ENCODE data around the gene JMJD8.

JMJD8 gene

GRCh38 chr16:718922-719321, 34.8 kb upstream of the JMJD8 start:
- Histone ChIP-seq H3K4me1 (peaks cover 22% of the 10 kb centered on the region), H3K9me3 (no peaks in the 10 kb centered on the region), H3K27me3 (no peaks in the 10 kb centered on the region), H3K36me3 (peaks cover 23% of the 10 kb centered on the region), H3K4me3 (ENCODE audit: low read depth, low read length) (no peak overlapping the region)
- no peak for DNase-seq
- no peak for TF ChIP-seq CTCF (IDR thresholded peaks at IDR 0.05; ENCODE audit: low read depth, low read length)

GRCh38 chr16:718389-718788, 34.3 kb upstream of the JMJD8 start:
- no peak for DNase-seq
- Histone ChIP-seq H3K4me1 (peaks cover 22% of the 10 kb centered on the region), H3K9me3 (no peaks in the 10 kb centered on the region), H3K4me3 (ENCODE audit: low read depth, low read length) (no peak overlapping the region), H3K36me3 (peaks cover 21% of the 10 kb centered on the region), H3K27me3 (no peaks in the 10 kb centered on the region)
- TF ChIP-seq CTCF (IDR thresholded peaks at IDR 0.05; ENCODE audit: low read depth, low read length): no peak

- no peaks in the 10 kb centered on the region for H3K9me3 ChIP-seq
- DNase-seq: no peak
Measured at GRCh38 chr16:717450-718245, 33.5 kb upstream of the JMJD8 start.

GRCh38 chr16:716768-717325, 32.7 kb upstream of the JMJD8 start:
- TF ChIP-seq CTCF (IDR thresholded peaks at IDR 0.05; ENCODE audit: low read depth, low read length): no peak
- Histone ChIP-seq H3K4me1 (peaks cover 21% of the 10 kb centered on the region), H3K27me3 (no peaks in the 10 kb centered on the region), H3K36me3 (peaks cover 9% of the 10 kb centered on the region), H3K4me3 (ENCODE audit: low read depth, low read length) (peak overlapping the region; percentile 60), H3K9me3 (no peaks in the 10 kb centered on the region)
- no peak for DNase-seq

More at GRCh38 chr16:717450-718245, 33.5 kb upstream of the JMJD8 start:
- no peaks in the 10 kb centered on the region for H3K27me3 ChIP-seq
- H3K4me1 ChIP-seq: peaks cover 22% of the 10 kb centered on the region
- TF ChIP-seq CTCF (IDR thresholded peaks at IDR 0.05; ENCODE audit: low read depth, low read length): no peak
- H3K4me3 ChIP-seq (ENCODE audit: low read depth, low read length): no peak overlapping the region
- H3K36me3 ChIP-seq: peaks cover 13% of the 10 kb centered on the region

- peaks cover 22% of the 10 kb centered on the region for H3K4me1 ChIP-seq
- DNase-seq: peak; percentile 70
- H3K36me3 ChIP-seq: peaks cover 5% of the 10 kb centered on the region
- no peak for TF ChIP-seq CTCF (IDR thresholded peaks at IDR 0.05; ENCODE audit: low read depth, low read length)
- no peaks in the 10 kb centered on the region for H3K9me3 ChIP-seq
- peak overlapping the region; percentile 60 for H3K4me3 ChIP-seq (ENCODE audit: low read depth, low read length)
- no peaks in the 10 kb centered on the region for H3K27me3 ChIP-seq
Measured at GRCh38 chr16:716200-716568, 32.0 kb upstream of the JMJD8 start.
